Gastroesophageal sphincter (tissue), 4 donors: ENCODE measurements around the gene KIRREL3. TPM values are rescaled to one million over a fixed set of nuclear protein-coding genes. Genes with fewer than 3 reads are reported as not detected.
A peak's percentile ranks its signal among the peaks of the same experiment; 100 is the strongest.

ENCODE experiments used
- ATAC-seq: fragments of 150-250 bp; one replicate; pipeline ENCODE4 v1.9.1; 2016; ENCODE audit warnings: mild to moderate bottlenecking, moderate library complexity
- H3K27ac ChIP-seq, 4 donors: fragments of 200-600 bp; sonication (generic) in 3 of 4; 1 replicate in 3 of 4; 2 replicates in 1 of 4; pipeline ENCODE4 v1.5.1; 2016 to 2019
- H3K27me3 ChIP-seq: fragments of 200-600 bp; sonication (generic); one replicate; pipeline ENCODE4 v1.5.1; 2019
- H3K36me3 ChIP-seq, 2 donors: fragments of 200-600 bp; sonication (generic); one replicate each; pipeline ENCODE4 v1.5.1; 2019; ENCODE audit warnings: control low read depth in 1 of 2
- H3K4me1 ChIP-seq, 3 donors: fragments of 200-600 bp; sonication (generic); 1 replicate in 2 of 3; 2 replicates in 1 of 3; pipeline ENCODE4 v1.5.1; 2016 to 2019; ENCODE audit warnings: control low read depth in 2 of 3
- H3K4me3 ChIP-seq, 2 donors: fragments of 200-600 bp; sonication (generic); one replicate each; pipeline ENCODE4 v1.5.1; 2019; ENCODE audit warnings: mild to moderate bottlenecking in 1 of 2, moderate library complexity in 1 of 2
- H3K9me3 ChIP-seq, 3 donors: fragments of 200-600 bp; sonication (generic); one replicate each; pipeline ENCODE4 v1.5.1; 2017 to 2019; ENCODE audit warnings: control low read depth in 2 of 3
- CTCF ChIP-seq, 4 experiments: fragments of 200-600 bp in 2 of 4; fragments of 450-650 bp in 2 of 4; sonication (generic) in 1 of 4; IDR thresholded peaks; one replicate each; pipeline ENCODE4 v1.5.1; 2017 to 2019; ENCODE audit warnings: antibody characterized with exemption in 4 of 4, mild to moderate bottlenecking in 2 of 4, moderate library complexity in 2 of 4
- EP300 ChIP-seq: sonication (generic); formaldehyde crosslinking; IDR thresholded peaks from one replicate; pipeline ENCODE4 v1.6.1; 2017; ENCODE audit warnings: antibody characterized with exemption, mild to moderate bottlenecking
- POLR2A ChIP-seq, 2 donors: fragments of 450-650 bp; IDR thresholded peaks; one replicate each; pipeline ENCODE4 v1.6.1; 2017; ENCODE audit warnings: antibody characterized with exemption in 2 of 2, mild to moderate bottlenecking in 2 of 2, moderate library complexity in 1 of 2
- POLR2AphosphoS5 ChIP-seq: sonication (generic); formaldehyde crosslinking; IDR thresholded peaks from one replicate; pipeline ENCODE4 v1.6.1; 2017; ENCODE audit warnings: antibody characterized with exemption
- WGBS, 2 donors: methylation state at CpG; one replicate each; pipeline ENCODE4 v1.1.5; 2018; ENCODE audit warnings: low coverage in 1 of 2; 5-methylcytosine and 5-hydroxymethylcytosine counted together
- total RNA-seq, 4 donors: library from RNA; depleted of rRNA; stranded (reverse); fragments of >200 nt; gene quantifications; one replicate each; pipeline ENCODE4 v1.1.0, GENCODE V29; 2016

The KIRREL3 gene
- total RNA-seq, 4 donors from 2014 or later = 0.54 to 3.9 (median 1.4) TPM

GRCh38 chr11:126482586-126483108 lies 517.9 kb downstream of the KIRREL3 start:
- ATAC-seq = no peak
- 89 to 97% methylated on average over 4 to 5 of the region's 5 CpGs for WGBS, 2 donors
- Histone ChIP-seq H3K27me3 (peaks cover 3% of the 10 kb centered on the region), H3K27ac (no peak overlapping the region), H3K4me3 (no peak overlapping the region), H3K4me1 (peaks cover 0 to 10% (median 0%) of the 10 kb centered on the region in 3 donors), H3K36me3 (no peaks in the 10 kb centered on the region), H3K9me3 (no peaks in the 10 kb centered on the region)
- no peak for TF ChIP-seq POLR2AphosphoS5
- TF ChIP-seq POLR2A (IDR thresholded peaks at IDR 0.05) = no peak

GRCh38 chr11:126481303-126481680 lies 519.3 kb downstream of the KIRREL3 start:
- H3K27me3 ChIP-seq = peaks cover 3% of the 10 kb centered on the region
- TF ChIP-seq POLR2A (IDR thresholded peaks at IDR 0.05) (no peak), EP300 (no peak), CTCF (IDR thresholded peaks at IDR 0.05) (no peak), POLR2AphosphoS5 (no peak)
- 78 to 86% methylated on average over 5 of the region's 5 CpGs for WGBS, 2 donors
- no peaks in the 10 kb centered on the region for H3K9me3 ChIP-seq
- H3K4me3 ChIP-seq = no peak overlapping the region
- peaks cover 0 to 10% (median 0%) of the 10 kb centered on the region in 3 donors for H3K4me1 ChIP-seq
- H3K36me3 ChIP-seq = no peaks in the 10 kb centered on the region
- ATAC-seq = no peak
- no peak overlapping the region for H3K27ac ChIP-seq

GRCh38 chr11:126480410-126481302 lies 519.9 kb downstream of the KIRREL3 start:
- Histone ChIP-seq H3K4me3 (no peak overlapping the region), H3K27me3 (no peaks in the 10 kb centered on the region), H3K36me3 (no peaks in the 10 kb centered on the region), H3K9me3 (no peaks in the 10 kb centered on the region), H3K4me1 (peaks cover 0 to 10% (median 0%) of the 10 kb centered on the region in 3 donors), H3K27ac (peak overlapping the region; percentile 14 to 79 (median 74))
- WGBS, 2 donors = 15 to 20% methylated on average over 5 to 7 of the region's 19 CpGs
- peak; percentile 94 for ATAC-seq
- TF ChIP-seq POLR2AphosphoS5 = no peak
- peak in 3 of 4 experiments; percentile 92 to 96 (median 95) for TF ChIP-seq CTCF (IDR thresholded peaks at IDR 0.05)
- no peak for TF ChIP-seq EP300
- TF ChIP-seq POLR2A (IDR thresholded peaks at IDR 0.05) = no peak

GRCh38 chr11:126480015-126480409 lies 520.6 kb downstream of the KIRREL3 start:
- H3K27ac ChIP-seq = peak overlapping the region in 2 of 4 donors; percentile 77 to 79
- no peak overlapping the region for H3K4me3 ChIP-seq
- WGBS, 2 donors = 88 to 100% methylated on average over 1 to 3 of the region's 3 CpGs
- no peak for ATAC-seq
- no peak for TF ChIP-seq POLR2A (IDR thresholded peaks at IDR 0.05)
- TF ChIP-seq CTCF (IDR thresholded peaks at IDR 0.05) = no peak
- TF ChIP-seq EP300 = no peak
- no peaks in the 10 kb centered on the region for H3K36me3 ChIP-seq
- H3K4me1 ChIP-seq = peaks cover 0 to 10% (median 0%) of the 10 kb centered on the region in 3 donors
- no peaks in the 10 kb centered on the region for H3K27me3 ChIP-seq
- no peaks in the 10 kb centered on the region for H3K9me3 ChIP-seq

GRCh38 chr11:126479178-126479930 lies 521.2 kb downstream of the KIRREL3 start:
- no peak overlapping the region for H3K4me3 ChIP-seq
- TF ChIP-seq POLR2AphosphoS5 (no peak), CTCF (IDR thresholded peaks at IDR 0.05) (no peak), EP300 (no peak), POLR2A (IDR thresholded peaks at IDR 0.05) (no peak)
- no peaks in the 10 kb centered on the region for H3K36me3 ChIP-seq
- H3K27me3 ChIP-seq = no peaks in the 10 kb centered on the region
- ATAC-seq = no peak
- 84 to 88% methylated on average over 6 to 11 of the region's 15 CpGs for WGBS, 2 donors
- H3K4me1 ChIP-seq = peaks cover 0 to 10% (median 0%) of the 10 kb centered on the region in 3 donors
- H3K27ac ChIP-seq = no peak overlapping the region
- H3K9me3 ChIP-seq = no peaks in the 10 kb centered on the region
